ENCODE data around the gene EFCAB6. TPM values are rescaled to one million over a fixed set of nuclear protein-coding genes. Genes with fewer than 3 reads are reported as not detected.

EFCAB6 gene
- polyA plus RNA-seq, 3 donors, result not detected

DNA sequence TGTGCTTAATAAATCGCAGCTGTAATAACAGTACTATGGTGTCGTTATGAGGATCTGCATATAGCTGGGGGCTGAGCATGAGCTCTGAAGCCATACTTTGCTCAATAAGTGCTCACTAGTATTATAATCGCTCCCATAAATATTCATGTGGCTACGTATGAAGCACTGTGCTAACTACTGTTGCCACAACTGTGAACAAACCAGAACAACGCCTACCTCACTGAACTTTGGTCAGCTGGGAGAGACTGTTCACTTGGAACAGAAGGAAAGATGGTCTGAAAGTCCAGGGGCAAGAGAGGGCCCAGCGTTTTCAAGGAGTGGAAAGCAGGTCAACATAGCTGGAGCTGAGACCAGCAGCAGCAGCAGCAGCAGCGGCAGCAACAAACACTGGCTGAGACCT is 141.6 kb downstream of the EFCAB6 start:
- WGBS (ENCODE audit: insufficient coverage), result 79% methylated on average over 2 of the region's 7 CpGs
- no peaks in the 10 kb centered on the region for H3K36me3 ChIP-seq (replicated peaks in 1 of 2; ENCODE audit: control insufficient read depth in 1 of 2, insufficient read depth in 2 of 2, low read length in 2 of 2)
- Mint-ChIP-seq H3K9me3 (no peaks in the 10 kb centered on the region), H3K27ac (no peak overlapping the region), H3K36me3 (no peaks in the 10 kb centered on the region), H3K4me3 (no peak overlapping the region), H3K27me3 (ENCODE audit: low read depth in 3 of 3) (peaks cover 3 to 5% (median 3%) of the 10 kb centered on the region in 3 donors), H3K4me1 (no peaks in the 10 kb centered on the region)
- H4K20me1 ChIP-seq (ENCODE audit: insufficient read depth, low read length), result no peaks in the 10 kb centered on the region
- H3K27ac ChIP-seq (ENCODE audit: low read depth in 1 of 2, low read length in 2 of 2), result no peak overlapping the region
- no peaks in the 10 kb centered on the region for H3K27me3 ChIP-seq (ENCODE audit: control insufficient read depth in 2 of 2, insufficient read depth in 2 of 2, low read length in 2 of 2)
- TF ChIP-seq, protein P1, sequence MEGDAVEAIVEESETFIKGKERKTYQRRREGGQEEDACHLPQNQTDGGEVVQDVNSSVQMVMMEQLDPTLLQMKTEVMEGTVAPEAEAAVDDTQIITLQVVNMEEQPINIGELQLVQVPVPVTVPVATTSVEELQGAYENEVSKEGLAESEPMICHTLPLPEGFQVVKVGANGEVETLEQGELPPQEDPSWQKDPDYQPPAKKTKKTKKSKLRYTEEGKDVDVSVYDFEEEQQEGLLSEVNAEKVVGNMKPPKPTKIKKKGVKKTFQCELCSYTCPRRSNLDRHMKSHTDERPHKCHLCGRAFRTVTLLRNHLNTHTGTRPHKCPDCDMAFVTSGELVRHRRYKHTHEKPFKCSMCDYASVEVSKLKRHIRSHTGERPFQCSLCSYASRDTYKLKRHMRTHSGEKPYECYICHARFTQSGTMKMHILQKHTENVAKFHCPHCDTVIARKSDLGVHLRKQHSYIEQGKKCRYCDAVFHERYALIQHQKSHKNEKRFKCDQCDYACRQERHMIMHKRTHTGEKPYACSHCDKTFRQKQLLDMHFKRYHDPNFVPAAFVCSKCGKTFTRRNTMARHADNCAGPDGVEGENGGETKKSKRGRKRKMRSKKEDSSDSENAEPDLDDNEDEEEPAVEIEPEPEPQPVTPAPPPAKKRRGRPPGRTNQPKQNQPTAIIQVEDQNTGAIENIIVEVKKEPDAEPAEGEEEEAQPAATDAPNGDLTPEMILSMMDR (IDR thresholded peaks at IDR 0.05), result no peak
- no peaks in the 10 kb centered on the region for H3K79me2 ChIP-seq (ENCODE audit: insufficient read depth, low read length)
- DNase-seq, result no peak
- intact Hi-C loops (cut with micrococcal nuclease), result no loop called here
- H3K4me2 ChIP-seq (replicated peaks; ENCODE audit: extremely low read depth, low read length, poor library complexity, severe bottlenecking), result no peak overlapping the region
- H3K4me3 ChIP-seq (replicated peaks in 1 of 3; ENCODE audit: low read depth in 2 of 3, low read length in 3 of 3), result no peak overlapping the region
- no peaks in the 10 kb centered on the region for H3K4me1 ChIP-seq (ENCODE audit: control insufficient read depth in 1 of 2, insufficient read depth in 2 of 2, low read length in 2 of 2)
- no peaks in the 10 kb centered on the region for H3K9me3 ChIP-seq (replicated peaks in 1 of 2; ENCODE audit: control insufficient read depth in 1 of 2, insufficient read depth in 1 of 2, low read length in 2 of 2)
- H3K9ac ChIP-seq (ENCODE audit: insufficient read depth, low read length, poor library complexity, severe bottlenecking), result no peak overlapping the region
- no peak overlapping the region for H2AFZ ChIP-seq (ENCODE audit: insufficient read depth, low read depth, low read length, poor library complexity, severe bottlenecking)

DNA sequence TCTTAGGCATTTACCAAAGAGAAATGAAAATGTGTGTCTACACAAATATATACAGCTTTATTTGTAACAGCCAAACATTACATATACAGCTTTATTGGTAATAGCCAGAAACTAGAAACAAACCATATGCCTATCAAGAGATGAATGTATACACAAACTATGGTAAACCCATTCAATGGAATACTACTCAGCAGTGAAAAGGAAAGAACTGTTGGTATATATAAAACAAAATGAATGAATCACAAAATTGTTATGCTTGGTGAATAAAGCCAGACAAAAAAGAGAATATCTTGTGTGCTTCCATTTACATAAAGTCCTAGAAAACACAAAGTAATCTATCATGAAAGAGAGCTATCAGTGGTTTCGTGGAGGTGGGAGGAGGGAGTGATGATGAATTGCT is 142.9 kb downstream of the EFCAB6 start:
- H3K36me3 Mint-ChIP-seq, result no peaks in the 10 kb centered on the region

More for the DNA sequence above, 142.9 kb downstream of the EFCAB6 start:
- no peaks in the 10 kb centered on the region for H3K36me3 ChIP-seq (replicated peaks in 1 of 2; ENCODE audit: control insufficient read depth in 1 of 2, insufficient read depth in 2 of 2, low read length in 2 of 2)
- H3K4me3 ChIP-seq (replicated peaks in 1 of 3; ENCODE audit: low read depth in 2 of 3, low read length in 3 of 3), result no peak overlapping the region
- no peak overlapping the region for H2AFZ ChIP-seq (ENCODE audit: insufficient read depth, low read depth, low read length, poor library complexity, severe bottlenecking)
- H3K79me2 ChIP-seq (ENCODE audit: insufficient read depth, low read length), result no peaks in the 10 kb centered on the region
- no peak overlapping the region for H3K4me2 ChIP-seq (replicated peaks; ENCODE audit: extremely low read depth, low read length, poor library complexity, severe bottlenecking)
- H3K4me1 ChIP-seq (ENCODE audit: control insufficient read depth in 1 of 2, insufficient read depth in 2 of 2, low read length in 2 of 2), result no peaks in the 10 kb centered on the region
- H3K9ac ChIP-seq (ENCODE audit: insufficient read depth, low read length, poor library complexity, severe bottlenecking), result no peak overlapping the region
- H3K4me1 Mint-ChIP-seq, result no peaks in the 10 kb centered on the region
- no peaks in the 10 kb centered on the region for H3K27me3 ChIP-seq (ENCODE audit: control insufficient read depth in 2 of 2, insufficient read depth in 2 of 2, low read length in 2 of 2)
- intact Hi-C loops (cut with micrococcal nuclease), result no loop called here
- no peak overlapping the region for H3K4me3 Mint-ChIP-seq
- H3K9me3 ChIP-seq (replicated peaks in 1 of 2; ENCODE audit: control insufficient read depth in 1 of 2, insufficient read depth in 1 of 2, low read length in 2 of 2), result no peaks in the 10 kb centered on the region
- H3K27ac Mint-ChIP-seq, result no peak overlapping the region
- TF ChIP-seq, protein P1 (IDR thresholded peaks at IDR 0.05), result no peak
- H3K27ac ChIP-seq (ENCODE audit: low read depth in 1 of 2, low read length in 2 of 2), result no peak overlapping the region
- no peaks in the 10 kb centered on the region for H4K20me1 ChIP-seq (ENCODE audit: insufficient read depth, low read length)
- peaks cover 2 to 5% (median 3%) of the 10 kb centered on the region in 3 donors for H3K27me3 Mint-ChIP-seq (ENCODE audit: low read depth in 3 of 3)
- peaks cover 0 to 2% (median 0%) of the 10 kb centered on the region in 7 donors for H3K9me3 Mint-ChIP-seq
- WGBS (ENCODE audit: insufficient coverage), result 88% methylated on average over 1 of the region's 1 CpG
- no peak for DNase-seq

Measured in CD14-positive monocyte (primary cell).